WTC11 (cell line): Measurements from ENCODE around the gene AOC3. TPM values are rescaled to one million over a fixed set of nuclear protein-coding genes. Genes with fewer than 3 reads are reported as not detected.

Experiments
- ATAC-seq: fragments of 200-7000 bp; cut with Tn5 transposase; 2 replicates; pipeline ENCODE4 v1.10.0; 2021; ENCODE audit warnings: mild to moderate bottlenecking, moderate library complexity
- CTCF ChIA-PET: fragments of 300-600 bp; sonication (Branson Sonifier 250); formaldehyde crosslinking; loops from one replicate; lab custom pipeline; 2021; ENCODE audit warnings: antibody characterized with exemption; lab: Charles Lee
- POLR2A ChIA-PET: fragments of 350-600 bp; sonication (Branson Sonifier 250); formaldehyde crosslinking; loops from one replicate; lab custom pipeline; 2021; ENCODE audit warnings: antibody characterized with exemption; lab: Charles Lee
- DNase-seq: peaks from one replicate; pipeline ENCODE4 v3.0.0; 2021; ENCODE audit warnings: low spot score
- H3K27ac Mint-ChIP-seq: 2 replicates; pipeline ENCODE4 v1.8.0; 2021; ENCODE audit warnings: mixed read lengths
- H3K27me3 Mint-ChIP-seq: 2 replicates; pipeline ENCODE4 v1.8.0; 2021; ENCODE audit warnings: low read depth, mild to moderate bottlenecking, moderate library complexity, mixed read lengths
- H3K36me3 Mint-ChIP-seq: 2 replicates; pipeline ENCODE4 v1.8.0; 2021; ENCODE audit warnings: mixed read lengths
- H3K4me1 Mint-ChIP-seq: 2 replicates; pipeline ENCODE4 v1.8.0; 2022; ENCODE audit warnings: mixed read lengths
- H3K4me3 Mint-ChIP-seq: 2 replicates; pipeline ENCODE4 v1.8.0; 2021; ENCODE audit warnings: mild to moderate bottlenecking, moderate library complexity, mixed read lengths
- H3K9me3 Mint-ChIP-seq: 2 replicates; pipeline ENCODE4 v1.8.0; 2021; ENCODE audit warnings: mixed read lengths
- CREB1 ChIP-seq: sonication (generic); formaldehyde crosslinking; IDR thresholded peaks from 2 replicates; pipeline ENCODE4 v1.8.0; 2023; ENCODE audit warnings: mild to moderate bottlenecking, missing genetic modification reagents
- ELF4 ChIP-seq: sonication (generic); formaldehyde crosslinking; IDR thresholded peaks from 2 replicates; pipeline ENCODE4 v1.8.1; 2022; ENCODE audit warnings: low read depth, mild to moderate bottlenecking, moderate library complexity, missing genetic modification reagents
- ETV6 ChIP-seq: sonication (generic); formaldehyde crosslinking; IDR thresholded peaks from 2 replicates; pipeline ENCODE4 v1.8.1; 2022; ENCODE audit warnings: mild to moderate bottlenecking, missing genetic modification reagents
- GRHL2 ChIP-seq: fragments of 250-450 bp; sonication (Bioruptor Pico); IDR thresholded peaks from 2 replicates; pipeline ENCODE4 v1.8.0; 2022; ENCODE audit warnings: mild to moderate bottlenecking, moderate library complexity; ENCODE audit not compliant: insufficient replicate concordance, severe bottlenecking
- MYBL2 ChIP-seq: sonication (generic); formaldehyde crosslinking; IDR thresholded peaks from 2 replicates; pipeline ENCODE4 v1.8.1; 2023; ENCODE audit warnings: mild to moderate bottlenecking, moderate library complexity, missing genetic modification reagents
- NFE2L1 ChIP-seq: sonication (generic); formaldehyde crosslinking; IDR thresholded peaks from 2 replicates; pipeline ENCODE4 v1.8.1; 2023; ENCODE audit warnings: missing genetic modification reagents
- NR3C1 ChIP-seq: sonication (generic); formaldehyde crosslinking; conservative IDR thresholded peaks from 2 replicates; pipeline ENCODE4 v1.8.1; 2023; ENCODE audit warnings: low read depth, mild to moderate bottlenecking, missing genetic modification reagents
- PRRX2 ChIP-seq: fragments of 250-450 bp; sonication (Bioruptor Pico); IDR thresholded peaks from 2 replicates; pipeline ENCODE4 v1.8.0; 2021; ENCODE audit warnings: mild to moderate bottlenecking
- RELA ChIP-seq: sonication (generic); formaldehyde crosslinking; IDR thresholded peaks from 2 replicates; pipeline ENCODE4 v1.8.1; 2022; ENCODE audit warnings: missing genetic modification reagents, mild to moderate bottlenecking, borderline replicate concordance
- RORB ChIP-seq: fragments of 250-450 bp; sonication (Bioruptor Pico); IDR thresholded peaks from 2 replicates; pipeline ENCODE4 v1.9.0; 2021; ENCODE audit warnings: mild to moderate bottlenecking
- SMAD4 ChIP-seq: sonication (generic); formaldehyde crosslinking; IDR thresholded peaks from 2 replicates; pipeline ENCODE4 v1.8.0; 2022; ENCODE audit warnings: mild to moderate bottlenecking, missing genetic modification reagents
- SOX15 ChIP-seq: fragments of 250-450 bp; sonication (Bioruptor Pico); IDR thresholded peaks from 2 replicates; pipeline ENCODE4 v1.9.0; 2021; ENCODE audit warnings: mild to moderate bottlenecking
- ZNF232 ChIP-seq: sonication (generic); formaldehyde crosslinking; IDR thresholded peaks from 2 replicates; pipeline ENCODE4 v1.8.0; 2022; ENCODE audit warnings: mild to moderate bottlenecking, missing genetic modification reagents
- ZNF416 ChIP-seq: fragments of 250-450 bp; sonication (Bioruptor Pico); IDR thresholded peaks from 2 replicates; pipeline ENCODE4 v1.9.0; 2021; ENCODE audit warnings: mild to moderate bottlenecking, inconsistent platforms
- total RNA-seq: library from RNA; stranded (reverse); gene quantifications from 3 replicates; pipeline ENCODE4 v1.2.3, GENCODE V29; 2021
- TF ChIP-seq, protein P1 (sequence below): fragments of 250-450 bp; sonication (Bioruptor Pico); IDR thresholded peaks from 2 replicates; pipeline ENCODE4 v1.9.0; 2021; ENCODE audit warnings: mild to moderate bottlenecking
- TF ChIP-seq, protein P2 (sequence below): sonication (generic); formaldehyde crosslinking; IDR thresholded peaks from 2 replicates; pipeline ENCODE4 v1.8.0; 2023; ENCODE audit warnings: missing genetic modification reagents
- TF ChIP-seq, protein P3 (sequence below): fragments of 250-450 bp; sonication (Bioruptor Pico); IDR thresholded peaks from 2 replicates; pipeline ENCODE4 v1.8.0; 2021; ENCODE audit warnings: mild to moderate bottlenecking
- TF ChIP-seq, protein P4 (sequence below): fragments of 250-450 bp; sonication (Bioruptor Pico); conservative IDR thresholded peaks from 2 replicates; pipeline ENCODE4 v1.9.0; 2021; ENCODE audit warnings: mild to moderate bottlenecking
- TF ChIP-seq, protein P5 (sequence below): sonication (generic); formaldehyde crosslinking; IDR thresholded peaks from 2 replicates; pipeline ENCODE4 v1.8.1; 2023; ENCODE audit warnings: mild to moderate bottlenecking, missing genetic modification reagents

Gene AOC3
- total RNA-seq, 1 experiment from 2014 or later, result 7.6 TPM

DNA sequence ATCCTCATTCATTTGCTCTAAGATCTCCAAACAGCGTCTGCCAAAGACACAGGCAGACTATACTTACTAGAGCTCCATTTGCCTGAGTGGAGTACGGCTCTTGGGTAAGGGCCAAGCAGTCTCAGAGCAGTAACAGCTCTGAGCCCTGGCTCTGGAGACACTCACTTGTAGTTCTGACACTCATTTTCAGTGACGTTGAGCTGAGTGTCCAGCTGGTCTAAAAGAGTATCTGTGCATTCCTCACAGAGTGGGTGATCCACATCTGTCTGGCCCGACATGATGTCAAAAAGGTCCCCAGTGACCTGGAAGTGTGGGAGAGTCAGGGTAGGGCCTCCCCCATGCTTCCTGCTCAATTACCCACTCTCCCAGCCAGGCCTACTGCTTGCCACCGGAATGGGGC is 32.6 kb upstream of the AOC3 start:
- H3K36me3 Mint-ChIP-seq, result peaks cover 61% of the 10 kb centered on the region
- DNase-seq (no peak), ATAC-seq (no peak)
- ChIA-PET POLR2A (no interaction called here), CTCF (interaction anchor here (0.9 kb wide), 1 partner anchor 110 kb away, joined by 3 read pairs; no protein-coding TSS in a partner anchor)
- peaks cover 2% of the 10 kb centered on the region for H3K4me1 Mint-ChIP-seq
- H3K9me3 Mint-ChIP-seq, result no peaks in the 10 kb centered on the region
- TF ChIP-seq, protein P1, sequence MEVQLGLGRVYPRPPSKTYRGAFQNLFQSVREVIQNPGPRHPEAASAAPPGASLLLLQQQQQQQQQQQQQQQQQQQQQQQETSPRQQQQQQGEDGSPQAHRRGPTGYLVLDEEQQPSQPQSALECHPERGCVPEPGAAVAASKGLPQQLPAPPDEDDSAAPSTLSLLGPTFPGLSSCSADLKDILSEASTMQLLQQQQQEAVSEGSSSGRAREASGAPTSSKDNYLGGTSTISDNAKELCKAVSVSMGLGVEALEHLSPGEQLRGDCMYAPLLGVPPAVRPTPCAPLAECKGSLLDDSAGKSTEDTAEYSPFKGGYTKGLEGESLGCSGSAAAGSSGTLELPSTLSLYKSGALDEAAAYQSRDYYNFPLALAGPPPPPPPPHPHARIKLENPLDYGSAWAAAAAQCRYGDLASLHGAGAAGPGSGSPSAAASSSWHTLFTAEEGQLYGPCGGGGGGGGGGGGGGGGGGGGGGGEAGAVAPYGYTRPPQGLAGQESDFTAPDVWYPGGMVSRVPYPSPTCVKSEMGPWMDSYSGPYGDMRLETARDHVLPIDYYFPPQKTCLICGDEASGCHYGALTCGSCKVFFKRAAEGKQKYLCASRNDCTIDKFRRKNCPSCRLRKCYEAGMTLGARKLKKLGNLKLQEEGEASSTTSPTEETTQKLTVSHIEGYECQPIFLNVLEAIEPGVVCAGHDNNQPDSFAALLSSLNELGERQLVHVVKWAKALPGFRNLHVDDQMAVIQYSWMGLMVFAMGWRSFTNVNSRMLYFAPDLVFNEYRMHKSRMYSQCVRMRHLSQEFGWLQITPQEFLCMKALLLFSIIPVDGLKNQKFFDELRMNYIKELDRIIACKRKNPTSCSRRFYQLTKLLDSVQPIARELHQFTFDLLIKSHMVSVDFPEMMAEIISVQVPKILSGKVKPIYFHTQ (CRISPR knock-in tag), result no peak
- TF ChIP-seq SMAD4, result no peak
- no peak for TF ChIP-seq GRHL2 (CRISPR knock-in tag)
- no peak for TF ChIP-seq CREB1 (CRISPR knock-in tag)
- TF ChIP-seq NFE2L1, result no peak
- TF ChIP-seq ETV6 (CRISPR knock-in tag), result no peak
- TF ChIP-seq SOX15, result no peak
- TF ChIP-seq, protein P2, sequence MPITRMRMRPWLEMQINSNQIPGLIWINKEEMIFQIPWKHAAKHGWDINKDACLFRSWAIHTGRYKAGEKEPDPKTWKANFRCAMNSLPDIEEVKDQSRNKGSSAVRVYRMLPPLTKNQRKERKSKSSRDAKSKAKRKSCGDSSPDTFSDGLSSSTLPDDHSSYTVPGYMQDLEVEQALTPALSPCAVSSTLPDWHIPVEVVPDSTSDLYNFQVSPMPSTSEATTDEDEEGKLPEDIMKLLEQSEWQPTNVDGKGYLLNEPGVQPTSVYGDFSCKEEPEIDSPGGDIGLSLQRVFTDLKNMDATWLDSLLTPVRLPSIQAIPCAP (CRISPR knock-in tag), result no peak
- TF ChIP-seq MYBL2 (CRISPR knock-in tag), result no peak
- no peak for TF ChIP-seq NR3C1 (CRISPR knock-in tag)
- no peak for TF ChIP-seq RELA
- TF ChIP-seq, protein P3, sequence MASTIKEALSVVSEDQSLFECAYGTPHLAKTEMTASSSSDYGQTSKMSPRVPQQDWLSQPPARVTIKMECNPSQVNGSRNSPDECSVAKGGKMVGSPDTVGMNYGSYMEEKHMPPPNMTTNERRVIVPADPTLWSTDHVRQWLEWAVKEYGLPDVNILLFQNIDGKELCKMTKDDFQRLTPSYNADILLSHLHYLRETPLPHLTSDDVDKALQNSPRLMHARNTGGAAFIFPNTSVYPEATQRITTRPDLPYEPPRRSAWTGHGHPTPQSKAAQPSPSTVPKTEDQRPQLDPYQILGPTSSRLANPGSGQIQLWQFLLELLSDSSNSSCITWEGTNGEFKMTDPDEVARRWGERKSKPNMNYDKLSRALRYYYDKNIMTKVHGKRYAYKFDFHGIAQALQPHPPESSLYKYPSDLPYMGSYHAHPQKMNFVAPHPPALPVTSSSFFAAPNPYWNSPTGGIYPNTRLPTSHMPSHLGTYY (CRISPR knock-in tag), result no peak
- TF ChIP-seq ZNF232, result no peak
- no peak for TF ChIP-seq PRRX2 (CRISPR knock-in tag)
- no peak for TF ChIP-seq ELF4
- TF ChIP-seq, protein P4, sequence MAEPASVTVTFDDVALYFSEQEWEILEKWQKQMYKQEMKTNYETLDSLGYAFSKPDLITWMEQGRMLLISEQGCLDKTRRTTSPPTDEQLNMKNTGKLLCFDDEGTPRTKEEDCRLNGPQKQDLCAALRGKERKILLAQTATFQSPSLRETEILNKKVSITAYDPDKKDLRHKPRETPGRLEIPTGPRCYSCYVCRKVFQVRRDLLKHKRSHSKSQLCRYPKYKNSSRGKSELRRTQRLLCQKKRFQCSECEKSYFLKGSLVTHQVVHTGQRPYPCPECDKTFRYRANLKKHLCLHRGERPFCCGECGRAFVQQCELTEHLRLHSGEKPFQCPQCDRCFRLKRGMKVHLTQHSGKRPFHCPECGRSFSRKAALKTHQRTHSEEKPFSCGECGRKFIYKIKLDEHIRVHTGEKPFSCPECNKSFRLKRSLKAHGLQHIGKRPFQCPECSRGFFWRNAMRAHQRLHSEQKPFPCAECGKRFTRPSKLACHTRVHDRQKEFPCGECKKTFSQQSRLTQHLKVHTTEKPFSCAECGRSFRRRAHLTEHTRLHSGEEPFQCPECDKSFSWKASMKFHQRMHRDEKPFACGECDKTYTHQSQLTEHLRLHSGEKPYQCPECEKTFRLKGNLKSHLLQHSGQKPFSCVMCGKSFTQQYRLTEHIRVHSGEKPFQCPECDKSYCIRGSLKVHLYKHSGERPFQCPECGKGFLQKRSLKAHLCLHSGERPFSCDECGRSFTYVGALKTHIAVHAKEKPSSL (CRISPR knock-in tag), result no peak
- no peak for TF ChIP-seq RORB
- TF ChIP-seq, protein P5, sequence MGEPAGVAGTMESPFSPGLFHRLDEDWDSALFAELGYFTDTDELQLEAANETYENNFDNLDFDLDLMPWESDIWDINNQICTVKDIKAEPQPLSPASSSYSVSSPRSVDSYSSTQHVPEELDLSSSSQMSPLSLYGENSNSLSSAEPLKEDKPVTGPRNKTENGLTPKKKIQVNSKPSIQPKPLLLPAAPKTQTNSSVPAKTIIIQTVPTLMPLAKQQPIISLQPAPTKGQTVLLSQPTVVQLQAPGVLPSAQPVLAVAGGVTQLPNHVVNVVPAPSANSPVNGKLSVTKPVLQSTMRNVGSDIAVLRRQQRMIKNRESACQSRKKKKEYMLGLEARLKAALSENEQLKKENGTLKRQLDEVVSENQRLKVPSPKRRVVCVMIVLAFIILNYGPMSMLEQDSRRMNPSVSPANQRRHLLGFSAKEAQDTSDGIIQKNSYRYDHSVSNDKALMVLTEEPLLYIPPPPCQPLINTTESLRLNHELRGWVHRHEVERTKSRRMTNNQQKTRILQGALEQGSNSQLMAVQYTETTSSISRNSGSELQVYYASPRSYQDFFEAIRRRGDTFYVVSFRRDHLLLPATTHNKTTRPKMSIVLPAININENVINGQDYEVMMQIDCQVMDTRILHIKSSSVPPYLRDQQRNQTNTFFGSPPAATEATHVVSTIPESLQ (CRISPR knock-in tag), result no peak
- no peak for TF ChIP-seq ZNF416 (CRISPR knock-in tag)
- no peaks in the 10 kb centered on the region for H3K27me3 Mint-ChIP-seq
- no peak overlapping the region for H3K4me3 Mint-ChIP-seq
- H3K27ac Mint-ChIP-seq, result no peak overlapping the region
